ENCODE results near the gene MAPK8. TPM values are rescaled to one million over a fixed set of nuclear protein-coding genes. Genes with fewer than 3 reads are reported as not detected.

MAPK8 gene
- polyA plus RNA-seq, 1 of the 3 experiments (the other 2 are of a cell fraction), result 26.4 TPM

GRCh38 chr10:48358838-48359237, 52.4 kb downstream of the MAPK8 start:
- 94% methylated on average over 5 of the region's 5 CpGs for WGBS (ENCODE audit: low lambda C conversion rate)
- DNase-seq, result no peak
- ChIA-PET CTCF (interaction anchor here (1.6 to 1.7 kb wide), 2 partner anchors 297 to 299 kb away, joined by 3 to 8 read pairs; no protein-coding TSS in a partner anchor), POLR2A (no interaction called here)
- no peaks in the 10 kb centered on the region for H3K36me3 ChIP-seq (replicated peaks in 1 of 2; ENCODE audit: control insufficient read depth in 1 of 2, insufficient read depth in 2 of 2, low read length in 1 of 2)
- no peaks in the 10 kb centered on the region for H3K9me3 ChIP-seq
- no peaks in the 10 kb centered on the region for H3K27me3 ChIP-seq (ENCODE audit: insufficient read depth)
- H2AFZ ChIP-seq (ENCODE audit: low read depth), result no peak overlapping the region
- H3K4me3 ChIP-seq (ENCODE audit: low read depth in 2 of 2, low read length in 1 of 2), result no peak overlapping the region
- TF ChIP-seq SMC3 (IDR thresholded peaks at IDR 0.05; ENCODE audit: low read depth, low read length), result no peak
- no peak for TF ChIP-seq RXRA (IDR thresholded peaks at IDR 0.05; ENCODE audit: borderline replicate concordance, low read depth)
- TF ChIP-seq MAX (IDR thresholded peaks at IDR 0.05; ENCODE audit: low read depth), result no peak
- TF ChIP-seq NFIC (IDR thresholded peaks at IDR 0.05; ENCODE audit: borderline replicate concordance), result no peak
- no peak for TF ChIP-seq ZBTB33 (IDR thresholded peaks at IDR 0.05; ENCODE audit: borderline replicate concordance, low read depth)
- no peak for TF ChIP-seq TAF1 (IDR thresholded peaks at IDR 0.05; ENCODE audit: borderline replicate concordance, low read depth, low read length)
- no peak for TF ChIP-seq CTCF (IDR thresholded peaks at IDR 0.05)
- TF ChIP-seq USF1 (IDR thresholded peaks at IDR 0.05; ENCODE audit: borderline replicate concordance, low read depth), result no peak
- TF ChIP-seq ELF1 (IDR thresholded peaks at IDR 0.05), result no peak
- TF ChIP-seq IRF3 (IDR thresholded peaks at IDR 0.05; ENCODE audit: low read depth, low read length), result no peak
- no peak for TF ChIP-seq REST (IDR thresholded peaks at IDR 0.05; ENCODE audit: low read depth, low read length)
- TF ChIP-seq RCOR1 (IDR thresholded peaks at IDR 0.05; ENCODE audit: low read length), result no peak
- TF ChIP-seq CHD2 (IDR thresholded peaks at IDR 0.05; ENCODE audit: low read length, partially characterized antibody), result no peak
- TF ChIP-seq GABPA (IDR thresholded peaks at IDR 0.05; ENCODE audit: low read depth), result no peak
- no peak for TF ChIP-seq JUND (IDR thresholded peaks at IDR 0.05)
- no peak for TF ChIP-seq TEAD4 (IDR thresholded peaks at IDR 0.05; ENCODE audit: borderline replicate concordance, insufficient read depth)
- TF ChIP-seq RAD21 (IDR thresholded peaks at IDR 0.05; ENCODE audit: low read length), result no peak
- TF ChIP-seq MEF2A (IDR thresholded peaks at IDR 0.05; ENCODE audit: borderline replicate concordance, low read depth), result no peak
- H4K20me1 ChIP-seq (ENCODE audit: insufficient read depth), result peaks cover 22% of the 10 kb centered on the region; the same call in 1 of the 2 replicates
- H3K4me2 ChIP-seq, result no peak overlapping the region
- no peak overlapping the region for H3K27ac ChIP-seq (ENCODE audit: low read depth in 2 of 2, low read length in 1 of 2)
- H3K4me1 ChIP-seq (ENCODE audit: control insufficient read depth in 1 of 2, insufficient read depth in 2 of 2, low read depth in 1 of 2, low read length in 1 of 2), result peaks cover 2 to 6% of the 10 kb centered on the region in 2 experiments; a peak in 2 of 4 replicates
- H3K79me2 ChIP-seq (ENCODE audit: insufficient read depth), result peaks cover 88% of the 10 kb centered on the region
- H3K9me2 ChIP-seq, result no peaks in the 10 kb centered on the region
- peaks cover 13% of the 10 kb centered on the region for H3F3A ChIP-seq (replicated peaks; ENCODE audit: insufficient read depth)
- H3K9ac ChIP-seq, result no peak overlapping the region
